Measurements from ENCODE around the gene HYAL3.

GRCh38 chr3:50250514-50250913 is 48.7 kb downstream of the HYAL3 start:
- no peak for TF ChIP-seq CTCF (conservative IDR thresholded peaks at IDR 0.05 in 1 of 2, IDR thresholded peaks at IDR 0.05 in 1 of 2; ENCODE audit: low read depth in 1 of 2, low read length in 2 of 2)
- no peak for TF ChIP-seq EZH2 (IDR thresholded peaks at IDR 0.05; ENCODE audit: low read length, missing control alignments)

All from fibroblast of lung (primary cell).